HepG2 (cell line): ENCODE measurements around the gene PBX2. TPM values are rescaled to one million over a fixed set of nuclear protein-coding genes. Genes with fewer than 3 reads are reported as not detected.

Experiments
- ERF ChIP-seq: IDR thresholded peaks from 2 replicates; pipeline ENCODE4 v1.6.1; 2018; ENCODE audit warnings: missing biosample characterization, missing genetic modification reagents
- JARID2 ChIP-seq: sonication (generic); formaldehyde crosslinking; IDR thresholded peaks from 2 replicates; pipeline ENCODE4 v1.8.1; 2023; ENCODE audit warnings: missing genetic modification reagents, inconsistent platforms; ENCODE audit not compliant: insufficient replicate concordance
- KDM4B ChIP-seq: sonication (generic); formaldehyde crosslinking; IDR thresholded peaks from 2 replicates; pipeline ENCODE4 v1.4.0; 2020; ENCODE audit warnings: missing genetic modification reagents
- KLF16 ChIP-seq, 2 experiments: sonication (generic) in 1 of 2; formaldehyde crosslinking in 1 of 2; IDR thresholded peaks; 2 replicates each; pipeline versions ENCODE4 v1.6.1 to v1.8.0; 2016 to 2023; ENCODE audit warnings: missing genetic modification reagents in 2 of 2, missing compliant biosample characterization in 1 of 2
- NR0B2 ChIP-seq: sonication (generic); formaldehyde crosslinking; IDR thresholded peaks from 2 replicates; pipeline ENCODE4 v1.4.0; 2020; ENCODE audit warnings: mild to moderate bottlenecking, missing genetic modification reagents
- SMARCE1 ChIP-seq: fragments of 450-650 bp; IDR thresholded peaks from 2 replicates; pipeline ENCODE4 v1.6.1; 2017; ENCODE audit warnings: borderline replicate concordance
- SRSF4 ChIP-seq: fragments of 200-400 bp; formaldehyde crosslinking; IDR thresholded peaks from one replicate; pipeline ENCODE4 v1.6.1; 2018; ENCODE audit warnings: mild to moderate bottlenecking, low read depth, low read length, moderate library complexity; ENCODE audit not compliant: poor library complexity, severe bottlenecking
- TFE3 ChIP-seq: IDR thresholded peaks from 2 replicates; pipeline ENCODE4 v1.6.1; 2016
- ZBTB38 ChIP-seq: sonication (generic); formaldehyde crosslinking; IDR thresholded peaks from 2 replicates; pipeline ENCODE4 v1.5.1; 2020; ENCODE audit warnings: mild to moderate bottlenecking, missing genetic modification reagents
- ZBTB7B ChIP-seq: sonication (generic); formaldehyde crosslinking; IDR thresholded peaks from 2 replicates; pipeline ENCODE4 v1.4.0; 2020; ENCODE audit warnings: missing genetic modification reagents
- ZKSCAN5 ChIP-seq: sonication (generic); formaldehyde crosslinking; IDR thresholded peaks from 2 replicates; pipeline ENCODE4 v1.5.1; 2020; ENCODE audit warnings: mild to moderate bottlenecking, missing genetic modification reagents
- ZNF318 ChIP-seq: sonication (generic); formaldehyde crosslinking; IDR thresholded peaks from 2 replicates; pipeline ENCODE4 v1.4.0; 2020; ENCODE audit warnings: mild to moderate bottlenecking, missing genetic modification reagents
- ZNF713 ChIP-seq: sonication (generic); formaldehyde crosslinking; IDR thresholded peaks from 2 replicates; pipeline ENCODE4 v1.4.0; 2020; ENCODE audit warnings: mild to moderate bottlenecking, missing genetic modification reagents
- ZNF770 ChIP-seq: sonication (generic); formaldehyde crosslinking; IDR thresholded peaks from 2 replicates; pipeline ENCODE4 v1.5.0; 2020; ENCODE audit warnings: mild to moderate bottlenecking, missing genetic modification reagents
- polyA plus RNA-seq, 8 experiments: library from polyadenylated mRNA; depleted of rRNA in 3 of 8; stranded (reverse) in 7 of 8; unstranded in 1 of 8; fragments of >200 nt; fragmentation: Illumina TruSeq in 4 of 8; extraction: Trizol in 4 of 8; gene quantifications; 2 replicates each; pipeline versions ENCODE4 v1.2.1 to v1.2.3, GENCODE V29; 2011 to 2016; ENCODE audit warnings: low read depth in 4 of 8, missing spikeins in 1 of 8, mixed read lengths in 1 of 8; ENCODE audit not compliant: insufficient read depth in 1 of 8
- total RNA-seq, 5 experiments: library from RNA; depleted of rRNA; stranded (reverse); fragments of >200 nt; fragmentation: Illumina TruSeq; extraction: Trizol; gene quantifications; 2 replicates each; pipeline ENCODE4 v1.2.3, GENCODE V29; 2016; ENCODE audit warnings: low read depth in 1 of 5

PBX2 gene
- total and polyA plus RNA-seq, 2 of the 13 experiments (the other 11 are each of a cell fraction or from before 2014, with no cell fraction given) = 42.3 to 77.8 TPM

- no peak for TF ChIP-seq ZNF770 (CRISPR knock-in tag)
- TF ChIP-seq JARID2 (CRISPR knock-in tag) = no peak
- peak; percentile 13; the same call in 1 of the 2 replicates for TF ChIP-seq NR0B2 (CRISPR knock-in tag)
- TF ChIP-seq ZBTB38 (CRISPR knock-in tag) = peak; percentile 15; the same call in 1 of the 2 replicates
- TF ChIP-seq KLF16 (CRISPR knock-in tag; IDR thresholded peaks at IDR 0.05) = no peak
- TF ChIP-seq ZNF318 = no peak
- no peak for TF ChIP-seq ZNF713
- no peak for TF ChIP-seq ZKSCAN5 (CRISPR knock-in tag)
- TF ChIP-seq TFE3 (CRISPR knock-in tag) = 0 out of 2 replicates have a peak, but pooled peaks have one; percentile 28
- TF ChIP-seq SMARCE1 = no peak
- no peak for TF ChIP-seq SRSF4
- TF ChIP-seq KDM4B (CRISPR knock-in tag) = 0 out of 2 replicates have a peak, but pooled peaks have one; percentile 32
- TF ChIP-seq ERF (CRISPR knock-in tag) = no peak
- no peak for TF ChIP-seq ZBTB7B
Measured at GRCh38 chr6:32178547-32179440, 11.2 kb downstream of the PBX2 start (continued).
